SU-DHL-6 (cell line): ENCODE measurements around the gene FAM107B.

Experiments used
- CTCF ChIP-seq: fragments of 200-600 bp; sonication (generic); IDR thresholded peaks from one replicate; pipeline ENCODE4 v1.5.1; 2017; ENCODE audit warnings: antibody characterized with exemption, mild to moderate bottlenecking, low read length, moderate library complexity; ENCODE audit not compliant: insufficient read depth, poor library complexity, severe bottlenecking
- EZH2phosphoT487 ChIP-seq: fragments of 200-600 bp; sonication (generic), shearing (Covaris generic); conservative IDR thresholded peaks from 2 replicates; pipeline ENCODE4 v1.6.1; 2018; ENCODE audit warnings: mild to moderate bottlenecking, antibody characterized with exemption, low read length, moderate library complexity, mixed read lengths

- TF ChIP-seq CTCF (no peak), EZH2phosphoT487 (no peak)
Measured at GRCh38 chr10:14705548-14706230, 69.0 kb downstream of the FAM107B start.
